Measurements from ENCODE around the gene ZPBP2. TPM values are rescaled to one million over a fixed set of nuclear protein-coding genes. Genes with fewer than 3 reads are reported as not detected.

ZPBP2 gene
- total and polyA plus RNA-seq, 2 of the 13 experiments (the other 11 are each of a cell fraction or from before 2014, with no cell fraction given) = not detected

DNA sequence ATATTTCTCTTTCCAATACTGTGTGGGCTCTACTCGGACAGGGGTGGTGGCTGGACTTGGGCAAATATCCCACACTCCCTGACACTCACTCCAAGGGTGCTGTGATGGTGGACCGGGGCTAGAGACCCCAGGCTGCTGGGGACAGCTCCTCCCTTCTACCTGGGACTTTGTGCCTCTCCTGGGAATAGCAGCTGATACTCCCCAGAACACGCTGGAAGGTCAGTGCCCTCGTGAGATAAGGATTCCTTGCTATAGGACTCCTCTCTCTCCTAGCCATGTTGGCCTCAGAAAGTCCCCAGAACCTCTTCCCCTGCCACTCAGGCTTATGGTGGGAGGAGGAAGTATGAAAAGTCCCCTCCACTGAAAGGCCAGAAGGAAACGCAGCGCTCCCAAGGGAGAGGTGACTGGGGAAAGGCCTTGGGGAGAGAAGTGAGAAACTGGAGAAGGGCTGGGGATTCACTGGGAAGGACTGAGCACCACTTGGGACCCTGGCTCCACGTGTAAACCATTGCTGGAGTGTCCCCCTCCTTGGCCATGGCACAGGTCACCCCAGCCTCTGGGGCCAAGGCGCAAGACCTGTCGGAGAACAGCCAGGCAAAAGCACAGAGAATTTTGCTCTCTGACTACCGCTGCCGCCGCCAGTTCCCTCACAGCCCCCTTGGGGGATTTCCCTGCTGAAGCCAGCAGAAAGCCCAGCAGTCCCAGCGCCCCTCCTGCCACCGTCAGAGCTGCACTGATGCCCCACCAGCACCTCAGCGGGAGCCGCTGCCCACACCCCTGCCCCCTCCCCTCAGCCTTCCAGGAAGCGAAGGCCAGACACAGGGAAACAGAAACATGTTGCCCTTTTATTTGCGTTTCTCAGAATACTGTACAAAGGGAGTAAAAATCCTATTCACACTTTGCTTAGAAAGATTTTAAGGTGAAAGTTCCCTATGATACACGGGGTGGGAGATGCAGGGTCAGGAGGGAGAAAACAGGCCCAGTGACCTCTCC is 52.5 kb downstream of the ZPBP2 start (continued):
- TF ChIP-seq, protein P1, sequence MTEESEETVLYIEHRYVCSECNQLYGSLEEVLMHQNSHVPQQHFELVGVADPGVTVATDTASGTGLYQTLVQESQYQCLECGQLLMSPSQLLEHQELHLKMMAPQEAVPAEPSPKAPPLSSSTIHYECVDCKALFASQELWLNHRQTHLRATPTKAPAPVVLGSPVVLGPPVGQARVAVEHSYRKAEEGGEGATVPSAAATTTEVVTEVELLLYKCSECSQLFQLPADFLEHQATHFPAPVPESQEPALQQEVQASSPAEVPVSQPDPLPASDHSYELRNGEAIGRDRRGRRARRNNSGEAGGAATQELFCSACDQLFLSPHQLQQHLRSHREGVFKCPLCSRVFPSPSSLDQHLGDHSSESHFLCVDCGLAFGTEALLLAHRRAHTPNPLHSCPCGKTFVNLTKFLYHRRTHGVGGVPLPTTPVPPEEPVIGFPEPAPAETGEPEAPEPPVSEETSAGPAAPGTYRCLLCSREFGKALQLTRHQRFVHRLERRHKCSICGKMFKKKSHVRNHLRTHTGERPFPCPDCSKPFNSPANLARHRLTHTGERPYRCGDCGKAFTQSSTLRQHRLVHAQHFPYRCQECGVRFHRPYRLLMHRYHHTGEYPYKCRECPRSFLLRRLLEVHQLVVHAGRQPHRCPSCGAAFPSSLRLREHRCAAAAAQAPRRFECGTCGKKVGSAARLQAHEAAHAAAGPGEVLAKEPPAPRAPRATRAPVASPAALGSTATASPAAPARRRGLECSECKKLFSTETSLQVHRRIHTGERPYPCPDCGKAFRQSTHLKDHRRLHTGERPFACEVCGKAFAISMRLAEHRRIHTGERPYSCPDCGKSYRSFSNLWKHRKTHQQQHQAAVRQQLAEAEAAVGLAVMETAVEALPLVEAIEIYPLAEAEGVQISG (CRISPR knock-in tag; IDR thresholded peaks at IDR 0.05) = no peak
- TF ChIP-seq ZNF24 (IDR thresholded peaks at IDR 0.05) (no peak), GLI4 (CRISPR knock-in tag; IDR thresholded peaks at IDR 0.05; ENCODE audit: borderline replicate concordance) (0 out of 2 replicates have a peak, but pooled peaks have one; percentile 41), ATF7-NPFF (CRISPR knock-in tag; IDR thresholded peaks at IDR 0.05; ENCODE audit: low read depth) (peak; percentile 59; the same call in 1 of the 2 replicates), ZFP82 (CRISPR knock-in tag; IDR thresholded peaks at IDR 0.05; ENCODE audit: borderline replicate concordance) (peak; percentile 66; the same call in 1 of the 2 replicates), ZNF556 (CRISPR knock-in tag; IDR thresholded peaks at IDR 0.05; ENCODE audit: borderline replicate concordance) (no peak), ELF3 (CRISPR knock-in tag; IDR thresholded peaks at IDR 0.05) (peak; percentile 17; the same call in 1 of the 2 replicates), AKAP8 (CRISPR knock-in tag; IDR thresholded peaks at IDR 0.05) (peak; percentile 85), ZNF790 (CRISPR knock-in tag; IDR thresholded peaks at IDR 0.05; ENCODE audit: borderline replicate concordance) (no peak), ZNF160 (CRISPR knock-in tag; IDR thresholded peaks at IDR 0.05) (no peak), MAZ (IDR thresholded peaks at IDR 0.05; ENCODE audit: borderline replicate concordance, low read depth, low read length) (no peak), MAZ (CRISPR knock-in tag; IDR thresholded peaks at IDR 0.05; ENCODE audit: low read depth) (0 out of 2 replicates have a peak, but pooled peaks have one; percentile 22), KLF13 (CRISPR knock-in tag; IDR thresholded peaks at IDR 0.05) (no peak), HNF4G (IDR thresholded peaks at IDR 0.05; ENCODE audit: borderline replicate concordance, low read depth, low read length) (no peak), HNF4G (CRISPR knock-in tag; IDR thresholded peaks at IDR 0.05; ENCODE audit: borderline replicate concordance, low read depth) (0 out of 2 replicates have a peak, but pooled peaks have one; percentile 44)
- TF ChIP-seq, protein P2, sequence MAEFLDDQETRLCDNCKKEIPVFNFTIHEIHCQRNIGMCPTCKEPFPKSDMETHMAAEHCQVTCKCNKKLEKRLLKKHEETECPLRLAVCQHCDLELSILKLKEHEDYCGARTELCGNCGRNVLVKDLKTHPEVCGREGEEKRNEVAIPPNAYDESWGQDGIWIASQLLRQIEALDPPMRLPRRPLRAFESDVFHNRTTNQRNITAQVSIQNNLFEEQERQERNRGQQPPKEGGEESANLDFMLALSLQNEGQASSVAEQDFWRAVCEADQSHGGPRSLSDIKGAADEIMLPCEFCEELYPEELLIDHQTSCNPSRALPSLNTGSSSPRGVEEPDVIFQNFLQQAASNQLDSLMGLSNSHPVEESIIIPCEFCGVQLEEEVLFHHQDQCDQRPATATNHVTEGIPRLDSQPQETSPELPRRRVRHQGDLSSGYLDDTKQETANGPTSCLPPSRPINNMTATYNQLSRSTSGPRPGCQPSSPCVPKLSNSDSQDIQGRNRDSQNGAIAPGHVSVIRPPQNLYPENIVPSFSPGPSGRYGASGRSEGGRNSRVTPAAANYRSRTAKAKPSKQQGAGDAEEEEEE (CRISPR knock-in tag; IDR thresholded peaks at IDR 0.05; ENCODE audit: borderline replicate concordance) = no peak; the same call in 1 of the 2 replicates
- TF ChIP-seq, protein P3, sequence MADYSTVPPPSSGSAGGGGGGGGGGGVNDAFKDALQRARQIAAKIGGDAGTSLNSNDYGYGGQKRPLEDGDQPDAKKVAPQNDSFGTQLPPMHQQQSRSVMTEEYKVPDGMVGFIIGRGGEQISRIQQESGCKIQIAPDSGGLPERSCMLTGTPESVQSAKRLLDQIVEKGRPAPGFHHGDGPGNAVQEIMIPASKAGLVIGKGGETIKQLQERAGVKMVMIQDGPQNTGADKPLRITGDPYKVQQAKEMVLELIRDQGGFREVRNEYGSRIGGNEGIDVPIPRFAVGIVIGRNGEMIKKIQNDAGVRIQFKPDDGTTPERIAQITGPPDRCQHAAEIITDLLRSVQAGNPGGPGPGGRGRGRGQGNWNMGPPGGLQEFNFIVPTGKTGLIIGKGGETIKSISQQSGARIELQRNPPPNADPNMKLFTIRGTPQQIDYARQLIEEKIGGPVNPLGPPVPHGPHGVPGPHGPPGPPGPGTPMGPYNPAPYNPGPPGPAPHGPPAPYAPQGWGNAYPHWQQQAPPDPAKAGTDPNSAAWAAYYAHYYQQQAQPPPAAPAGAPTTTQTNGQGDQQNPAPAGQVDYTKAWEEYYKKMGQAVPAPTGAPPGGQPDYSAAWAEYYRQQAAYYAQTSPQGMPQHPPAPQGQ (CRISPR knock-in tag; IDR thresholded peaks at IDR 0.05; ENCODE audit: borderline replicate concordance) = 0 out of 2 replicates have a peak, but pooled peaks have one; percentile 73
- TF ChIP-seq, protein P4, sequence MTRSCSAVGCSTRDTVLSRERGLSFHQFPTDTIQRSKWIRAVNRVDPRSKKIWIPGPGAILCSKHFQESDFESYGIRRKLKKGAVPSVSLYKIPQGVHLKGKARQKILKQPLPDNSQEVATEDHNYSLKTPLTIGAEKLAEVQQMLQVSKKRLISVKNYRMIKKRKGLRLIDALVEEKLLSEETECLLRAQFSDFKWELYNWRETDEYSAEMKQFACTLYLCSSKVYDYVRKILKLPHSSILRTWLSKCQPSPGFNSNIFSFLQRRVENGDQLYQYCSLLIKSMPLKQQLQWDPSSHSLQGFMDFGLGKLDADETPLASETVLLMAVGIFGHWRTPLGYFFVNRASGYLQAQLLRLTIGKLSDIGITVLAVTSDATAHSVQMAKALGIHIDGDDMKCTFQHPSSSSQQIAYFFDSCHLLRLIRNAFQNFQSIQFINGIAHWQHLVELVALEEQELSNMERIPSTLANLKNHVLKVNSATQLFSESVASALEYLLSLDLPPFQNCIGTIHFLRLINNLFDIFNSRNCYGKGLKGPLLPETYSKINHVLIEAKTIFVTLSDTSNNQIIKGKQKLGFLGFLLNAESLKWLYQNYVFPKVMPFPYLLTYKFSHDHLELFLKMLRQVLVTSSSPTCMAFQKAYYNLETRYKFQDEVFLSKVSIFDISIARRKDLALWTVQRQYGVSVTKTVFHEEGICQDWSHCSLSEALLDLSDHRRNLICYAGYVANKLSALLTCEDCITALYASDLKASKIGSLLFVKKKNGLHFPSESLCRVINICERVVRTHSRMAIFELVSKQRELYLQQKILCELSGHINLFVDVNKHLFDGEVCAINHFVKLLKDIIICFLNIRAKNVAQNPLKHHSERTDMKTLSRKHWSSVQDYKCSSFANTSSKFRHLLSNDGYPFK (CRISPR knock-in tag; IDR thresholded peaks at IDR 0.05; ENCODE audit: borderline replicate concordance) = peak; percentile 26; the same call in 1 of the 2 replicates
